ENCODE measurements around the gene EPGN.

DNA sequence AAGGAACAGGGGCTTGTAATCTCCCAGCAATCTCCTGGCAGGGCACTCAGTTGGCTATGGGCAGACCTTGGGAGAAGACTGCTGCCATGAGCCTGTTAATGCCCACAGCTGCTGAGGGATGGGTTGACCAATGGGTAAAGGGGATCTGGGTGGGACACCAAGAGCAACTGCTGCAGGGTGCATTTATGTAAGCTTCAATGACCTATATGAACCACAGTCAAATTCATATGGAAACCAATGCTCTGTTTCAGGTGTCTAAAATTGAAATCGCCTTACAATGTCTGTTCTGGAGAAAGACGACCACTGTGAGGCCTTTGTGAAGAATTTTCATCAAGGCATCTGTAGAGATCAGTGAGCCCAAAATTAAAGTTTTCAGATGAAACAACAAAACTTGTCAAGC is 6.1 kb downstream of the EPGN start:
- no peak for TF ChIP-seq CTCF (IDR thresholded peaks at IDR 0.05)
- no peak for TF ChIP-seq EZH2 (IDR thresholded peaks at IDR 0.05; ENCODE audit: borderline replicate concordance, insufficient read depth, low read depth, low read length, poor library complexity, severe bottlenecking)

Measured in B cell (primary cell).